ENCODE data around the gene RAB25. TPM values are rescaled to one million over a fixed set of nuclear protein-coding genes. Genes with fewer than 3 reads are reported as not detected.

The RAB25 gene
- not detected for total RNA-seq

- no peaks in the 10 kb centered on the region for H3K27me3 ChIP-seq
- H3K9me3 ChIP-seq, result no peaks in the 10 kb centered on the region
- H3K4me3 ChIP-seq, result no peak within 1 kb of the TSS
- DNase-seq (ENCODE audit: low spot score in 2 of 2), result no peak
- intact Hi-C loops (cut with DNase I), result no loop called here
- no peak for TF ChIP-seq CTCF (IDR thresholded peaks at IDR 0.05)
- peaks cover 8 to 9% of the 10 kb centered on the region in 2 donors for H3K36me3 ChIP-seq
- peaks cover 0 to 2% of the 10 kb centered on the region in 2 donors for H3K4me1 ChIP-seq
- no peak within 1 kb of the TSS for H3K27ac ChIP-seq
These were observed at the start of gene RAB25 for GRCh38 chr1:156060937-156061636. TSS of gene RAB25 (plus strand) at chr1:156061160. CDS start at chr1:156061401, 241 bp downstream.

GRCh38 chr1:156012051-156012817 lies 48.7 kb upstream of the RAB25 start:
- no peak for TF ChIP-seq CTCF (IDR thresholded peaks at IDR 0.05)
- no peaks in the 10 kb centered on the region for H3K9me3 ChIP-seq
- H3K36me3 ChIP-seq, result peaks cover 75 to 86% of the 10 kb centered on the region in 2 donors
- no peak overlapping the region for H3K27ac ChIP-seq
- H3K27me3 ChIP-seq, result no peaks in the 10 kb centered on the region
- intact Hi-C loops (cut with DNase I), result no loop called here
- H3K4me1 ChIP-seq, result no peaks in the 10 kb centered on the region
- DNase-seq (ENCODE audit: low spot score in 2 of 2), result no peak
- H3K4me3 ChIP-seq, result no peak overlapping the region

GRCh38 chr1:156014829-156015228 lies 46.1 kb upstream of the RAB25 start:
- peaks cover 76 to 88% of the 10 kb centered on the region in 2 donors for H3K36me3 ChIP-seq
- H3K9me3 ChIP-seq, result no peaks in the 10 kb centered on the region
- TF ChIP-seq CTCF (IDR thresholded peaks at IDR 0.05), result no peak
- H3K27ac ChIP-seq, result no peak overlapping the region
- no peak for DNase-seq (ENCODE audit: low spot score in 2 of 2)
- intact Hi-C loops (cut with DNase I), result no loop called here
- H3K4me3 ChIP-seq, result no peak overlapping the region
- peaks cover under 1 to 6% of the 10 kb centered on the region in 2 donors for H3K4me1 ChIP-seq
- H3K27me3 ChIP-seq, result no peaks in the 10 kb centered on the region

- Histone ChIP-seq H3K36me3 (peaks cover 27 to 37% of the 10 kb centered on the region in 2 donors), H3K4me3 (peak overlapping the region; percentile 90 to 93), H3K9me3 (no peaks in the 10 kb centered on the region), H3K27ac (peak overlapping the region; percentile 90 to 91), H3K4me1 (peaks cover 4 to 9% of the 10 kb centered on the region in 2 donors), H3K27me3 (no peaks in the 10 kb centered on the region)
- intact Hi-C loops (cut with DNase I), result loop anchor here (2.0 kb wide), 1 partner anchor 35 kb away; the partner anchor contains the start of gene LAMTOR2
- DNase-seq (ENCODE audit: low spot score in 2 of 2), result no peak
- no peak for TF ChIP-seq CTCF (IDR thresholded peaks at IDR 0.05)
These were observed 41.0 kb upstream of the RAB25 start for GRCh38 chr1:156019946-156020292.

- H3K36me3 ChIP-seq, result peaks cover 24 to 34% of the 10 kb centered on the region in 2 donors
- peak within 1 kb of the TSS; percentile 90 to 91 for H3K27ac ChIP-seq
- intact Hi-C loops (cut with DNase I), result loop anchor here (2.0 kb wide), 1 partner anchor 34 kb away; the partner anchor contains the start of gene LAMTOR2
- no peak for TF ChIP-seq CTCF (IDR thresholded peaks at IDR 0.05)
- no peaks in the 10 kb centered on the region for H3K9me3 ChIP-seq
- peak; percentile 68 to 95 for DNase-seq (ENCODE audit: low spot score in 2 of 2)
- peak within 1 kb of the TSS; percentile 90 to 93 for H3K4me3 ChIP-seq
- H3K4me1 ChIP-seq, result peaks cover 4 to 9% of the 10 kb centered on the region in 2 donors
- H3K27me3 ChIP-seq, result no peaks in the 10 kb centered on the region
These were observed 40.5 kb upstream of the RAB25 start, which contains the start of gene SSR2 for GRCh38 chr1:156020293-156021092. TSS of gene SSR2 (minus strand) at chr1:156020951. CDS start at chr1:156020167, 784 bp downstream.
